Measurements from ENCODE around the gene CACNA1I.

- TF ChIP-seq EZH2 (IDR thresholded peaks at IDR 0.05) = no peak
- no peak for TF ChIP-seq POLR2AphosphoS5 (IDR thresholded peaks at IDR 0.05; ENCODE audit: borderline replicate concordance, low read depth, low read length)
- TF ChIP-seq FOXP2 (optimal IDR thresholded peaks at IDR 0.05; ENCODE audit: control extremely low read depth, extremely low read length, insufficient read depth) = no peak
Observed at GRCh38 chr22:39725351-39726035, 154.9 kb downstream of the CACNA1I start.

Data from SK-N-MC (cell line).